Measurements from ENCODE around the gene TCEAL6.

DNA sequence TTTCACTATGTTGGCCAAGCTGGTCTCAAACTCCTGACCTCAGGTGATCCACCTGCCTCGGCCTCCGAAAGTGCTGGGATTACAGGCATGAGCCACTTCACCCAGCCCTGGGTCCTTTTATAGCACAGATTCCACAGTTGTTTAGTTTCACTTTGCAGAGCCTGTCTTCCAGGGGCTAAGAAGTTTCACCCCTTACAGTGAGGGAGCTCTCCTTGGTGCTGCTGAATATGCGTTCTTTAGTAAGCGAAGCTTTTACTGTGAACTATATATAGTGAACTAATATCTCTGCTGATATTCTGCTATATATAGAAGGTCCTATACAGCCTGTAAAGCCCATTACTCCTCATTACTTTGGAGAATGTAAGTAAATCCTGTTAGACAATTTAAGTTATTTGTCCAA lies 4.2 kb downstream of the TCEAL6 start:
- TF ChIP-seq, protein P1, sequence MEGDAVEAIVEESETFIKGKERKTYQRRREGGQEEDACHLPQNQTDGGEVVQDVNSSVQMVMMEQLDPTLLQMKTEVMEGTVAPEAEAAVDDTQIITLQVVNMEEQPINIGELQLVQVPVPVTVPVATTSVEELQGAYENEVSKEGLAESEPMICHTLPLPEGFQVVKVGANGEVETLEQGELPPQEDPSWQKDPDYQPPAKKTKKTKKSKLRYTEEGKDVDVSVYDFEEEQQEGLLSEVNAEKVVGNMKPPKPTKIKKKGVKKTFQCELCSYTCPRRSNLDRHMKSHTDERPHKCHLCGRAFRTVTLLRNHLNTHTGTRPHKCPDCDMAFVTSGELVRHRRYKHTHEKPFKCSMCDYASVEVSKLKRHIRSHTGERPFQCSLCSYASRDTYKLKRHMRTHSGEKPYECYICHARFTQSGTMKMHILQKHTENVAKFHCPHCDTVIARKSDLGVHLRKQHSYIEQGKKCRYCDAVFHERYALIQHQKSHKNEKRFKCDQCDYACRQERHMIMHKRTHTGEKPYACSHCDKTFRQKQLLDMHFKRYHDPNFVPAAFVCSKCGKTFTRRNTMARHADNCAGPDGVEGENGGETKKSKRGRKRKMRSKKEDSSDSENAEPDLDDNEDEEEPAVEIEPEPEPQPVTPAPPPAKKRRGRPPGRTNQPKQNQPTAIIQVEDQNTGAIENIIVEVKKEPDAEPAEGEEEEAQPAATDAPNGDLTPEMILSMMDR (IDR thresholded peaks at IDR 0.05), result no peak
- no peak for TF ChIP-seq POLR2A (IDR thresholded peaks at IDR 0.05)

All from thyroid gland (tissue), 4 donors.